ENCODE results near the gene TBCA. TPM values are rescaled to one million over a fixed set of nuclear protein-coding genes. Genes with fewer than 3 reads are reported as not detected.

The TBCA gene
- total and polyA plus RNA-seq, 9 of the 15 experiments (the other 6 are each of a cell fraction or from before 2014, with no cell fraction given): 164 to 661 (median 334) TPM

DNA sequence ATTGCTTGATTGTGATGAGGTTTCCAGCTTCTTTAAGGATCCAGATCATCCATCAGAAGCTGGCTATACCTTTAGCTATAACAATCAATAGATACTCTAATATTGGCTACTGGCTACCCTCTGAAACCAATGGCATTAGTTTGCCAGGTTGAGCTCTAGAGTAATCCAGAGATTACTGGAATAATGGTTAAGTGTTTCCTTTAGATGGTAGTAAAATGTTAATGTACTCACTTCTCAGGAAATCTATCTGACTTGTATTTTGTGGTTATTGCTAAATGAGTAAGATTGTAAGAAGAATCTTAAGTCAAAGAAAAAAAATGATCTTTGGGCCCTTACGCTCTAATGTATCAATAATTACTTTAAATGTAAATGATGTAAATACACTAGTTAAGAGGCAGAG is 80.0 kb downstream of the TBCA start:
- DNase-seq (ENCODE audit: extremely low read depth in 1 of 4, low spot score in 3 of 4): no peak
- no peak for FAIRE-seq
- intact Hi-C loops (cut with micrococcal nuclease): no loop called here
- POLR2A ChIA-PET: no interaction called here
- H3K36me3 ChIP-seq (ENCODE audit: control insufficient read depth, insufficient read depth, low read length): peaks cover 28% of the 10 kb centered on the region
- WGBS (ENCODE audit: insufficient coverage, low coverage, missing lambda C conversion rate): 100% methylated on average over 1 of the region's 1 CpG
- no TSS peak for BruUV-seq (replicated peaks)
- H3K9me3 ChIP-seq (replicated peaks; ENCODE audit: control insufficient read depth, insufficient read depth, low read depth, low read length): no peaks in the 10 kb centered on the region
- H3K4me3 ChIP-seq: no peak overlapping the region
- no peaks in the 10 kb centered on the region for H3K4me1 ChIP-seq (replicated peaks in 1 of 2; ENCODE audit: control insufficient read depth in 2 of 2, insufficient read depth in 2 of 2, low read length in 2 of 2)
- H3K79me2 ChIP-seq (ENCODE audit: control insufficient read depth, insufficient read depth, low read length): peaks cover 66% of the 10 kb centered on the region
- H3K27me3 ChIP-seq (ENCODE audit: control insufficient read depth in 2 of 2, insufficient read depth in 2 of 2, low read length in 2 of 2): no peaks in the 10 kb centered on the region
- H2AFZ ChIP-seq (ENCODE audit: low read depth, low read length): no peak overlapping the region
- no peak overlapping the region for H3K4me2 ChIP-seq (ENCODE audit: insufficient read depth, low read length)
- no peak overlapping the region for H3K9ac ChIP-seq (ENCODE audit: insufficient read depth in 1 of 2, low read depth in 2 of 2, low read length in 2 of 2)
- no peak for ATAC-seq
- CTCF ChIA-PET (ENCODE audit: low intra/inter-chr PET ratio): no interaction called here
- TF ChIP-seq, protein P1, sequence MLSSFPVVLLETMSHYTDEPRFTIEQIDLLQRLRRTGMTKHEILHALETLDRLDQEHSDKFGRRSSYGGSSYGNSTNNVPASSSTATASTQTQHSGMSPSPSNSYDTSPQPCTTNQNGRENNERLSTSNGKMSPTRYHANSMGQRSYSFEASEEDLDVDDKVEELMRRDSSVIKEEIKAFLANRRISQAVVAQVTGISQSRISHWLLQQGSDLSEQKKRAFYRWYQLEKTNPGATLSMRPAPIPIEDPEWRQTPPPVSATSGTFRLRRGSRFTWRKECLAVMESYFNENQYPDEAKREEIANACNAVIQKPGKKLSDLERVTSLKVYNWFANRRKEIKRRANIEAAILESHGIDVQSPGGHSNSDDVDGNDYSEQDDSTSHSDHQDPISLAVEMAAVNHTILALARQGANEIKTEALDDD (IDR thresholded peaks at IDR 0.05): no peak
- TF ChIP-seq RBM17 (IDR thresholded peaks at IDR 0.05; ENCODE audit: borderline replicate concordance, low read depth, low read length) (no peak), PHF21A (IDR thresholded peaks at IDR 0.05; ENCODE audit: borderline replicate concordance, low read depth) (no peak), STAT5A (IDR thresholded peaks at IDR 0.05; ENCODE audit: borderline replicate concordance, low read length) (no peak)
- in situ Hi-C loops (cut with MboI): no loop called here
- H3K9me1 ChIP-seq (ENCODE audit: control insufficient read depth, insufficient read depth, low read length): no peaks in the 10 kb centered on the region
- no peaks in the 10 kb centered on the region for H4K20me1 ChIP-seq (replicated peaks; ENCODE audit: control insufficient read depth, insufficient read depth, low read length)
- H3K27ac ChIP-seq (ENCODE audit: extremely low read depth, low read depth, low read length): no peak overlapping the region

DNA sequence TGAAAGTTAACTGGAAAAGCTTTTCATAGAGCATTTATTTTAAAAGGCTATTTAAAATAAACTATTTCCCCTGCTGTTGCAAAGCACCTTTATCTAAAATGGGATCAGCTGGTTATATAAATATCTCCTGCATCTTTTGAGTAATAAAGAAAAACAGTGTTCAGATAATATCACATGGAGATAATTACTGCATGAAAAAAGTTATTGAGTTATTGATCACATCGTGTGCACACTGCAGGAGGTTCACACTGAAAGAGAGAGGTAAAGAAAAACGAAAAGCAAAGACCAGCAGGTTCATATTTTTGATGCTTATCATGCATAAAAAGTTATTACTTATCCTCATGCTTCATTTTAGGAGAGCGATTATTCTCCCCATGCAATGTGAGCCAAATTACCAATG is 82.2 kb downstream of the TBCA start:
- DNase-seq (ENCODE audit: extremely low read depth in 1 of 4, low spot score in 3 of 4) (no peak), FAIRE-seq (no peak), ATAC-seq (no peak)
- ChIA-PET CTCF (ENCODE audit: low intra/inter-chr PET ratio) (no interaction called here), POLR2A (interaction anchor here (1.2 kb wide), 1 partner anchor 11 kb away, joined by 5 read pairs; no protein-coding TSS in a partner anchor)
- no peak overlapping the region for H3K4me3 ChIP-seq
- BruUV-seq (replicated peaks): no TSS peak
- H3K9me1 ChIP-seq (ENCODE audit: control insufficient read depth, insufficient read depth, low read length): no peaks in the 10 kb centered on the region
- WGBS (ENCODE audit: insufficient coverage, low coverage, missing lambda C conversion rate): 83% methylated on average over 3 of the region's 3 CpGs
- H3K9me3 ChIP-seq (replicated peaks; ENCODE audit: control insufficient read depth, insufficient read depth, low read depth, low read length): no peaks in the 10 kb centered on the region
- no peaks in the 10 kb centered on the region for H3K4me1 ChIP-seq (replicated peaks in 1 of 2; ENCODE audit: control insufficient read depth in 2 of 2, insufficient read depth in 2 of 2, low read length in 2 of 2)
- peaks cover 35% of the 10 kb centered on the region for H3K36me3 ChIP-seq (ENCODE audit: control insufficient read depth, insufficient read depth, low read length)
- no peak overlapping the region for H3K4me2 ChIP-seq (ENCODE audit: insufficient read depth, low read length)
- H2AFZ ChIP-seq (ENCODE audit: low read depth, low read length): no peak overlapping the region
- in situ Hi-C loops (cut with MboI) (no loop called here), intact Hi-C loops (cut with micrococcal nuclease) (no loop called here)
- peaks cover 47% of the 10 kb centered on the region for H3K79me2 ChIP-seq (ENCODE audit: control insufficient read depth, insufficient read depth, low read length)
- H4K20me1 ChIP-seq (replicated peaks; ENCODE audit: control insufficient read depth, insufficient read depth, low read length): no peaks in the 10 kb centered on the region
- no peak overlapping the region for H3K9ac ChIP-seq (ENCODE audit: insufficient read depth in 1 of 2, low read depth in 2 of 2, low read length in 2 of 2)
- H3K27ac ChIP-seq (ENCODE audit: extremely low read depth, low read depth, low read length): no peak overlapping the region
- H3K27me3 ChIP-seq (ENCODE audit: control insufficient read depth in 2 of 2, insufficient read depth in 2 of 2, low read length in 2 of 2): no peaks in the 10 kb centered on the region
- TF ChIP-seq, protein P2, sequence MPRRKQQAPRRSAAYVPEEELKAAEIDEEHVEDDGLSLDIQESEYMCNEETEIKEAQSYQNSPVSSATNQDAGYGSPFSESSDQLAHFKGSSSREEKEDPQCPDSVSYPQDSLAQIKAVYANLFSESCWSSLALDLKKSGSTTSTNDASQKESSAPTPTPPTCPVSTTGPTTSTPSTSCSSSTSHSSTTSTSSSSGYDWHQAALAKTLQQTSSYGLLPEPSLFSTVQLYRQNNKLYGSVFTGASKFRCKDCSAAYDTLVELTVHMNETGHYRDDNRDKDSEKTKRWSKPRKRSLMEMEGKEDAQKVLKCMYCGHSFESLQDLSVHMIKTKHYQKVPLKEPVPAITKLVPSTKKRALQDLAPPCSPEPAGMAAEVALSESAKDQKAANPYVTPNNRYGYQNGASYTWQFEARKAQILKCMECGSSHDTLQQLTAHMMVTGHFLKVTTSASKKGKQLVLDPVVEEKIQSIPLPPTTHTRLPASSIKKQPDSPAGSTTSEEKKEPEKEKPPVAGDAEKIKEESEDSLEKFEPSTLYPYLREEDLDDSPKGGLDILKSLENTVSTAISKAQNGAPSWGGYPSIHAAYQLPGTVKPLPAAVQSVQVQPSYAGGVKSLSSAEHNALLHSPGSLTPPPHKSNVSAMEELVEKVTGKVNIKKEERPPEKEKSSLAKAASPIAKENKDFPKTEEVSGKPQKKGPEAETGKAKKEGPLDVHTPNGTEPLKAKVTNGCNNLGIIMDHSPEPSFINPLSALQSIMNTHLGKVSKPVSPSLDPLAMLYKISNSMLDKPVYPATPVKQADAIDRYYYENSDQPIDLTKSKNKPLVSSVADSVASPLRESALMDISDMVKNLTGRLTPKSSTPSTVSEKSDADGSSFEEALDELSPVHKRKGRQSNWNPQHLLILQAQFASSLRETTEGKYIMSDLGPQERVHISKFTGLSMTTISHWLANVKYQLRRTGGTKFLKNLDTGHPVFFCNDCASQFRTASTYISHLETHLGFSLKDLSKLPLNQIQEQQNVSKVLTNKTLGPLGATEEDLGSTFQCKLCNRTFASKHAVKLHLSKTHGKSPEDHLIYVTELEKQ (CRISPR knock-in tag; IDR thresholded peaks at IDR 0.05): no peak
- TF ChIP-seq DPF2 (IDR thresholded peaks at IDR 0.05) (no peak), ZNF212 (CRISPR knock-in tag; IDR thresholded peaks at IDR 0.05) (no peak)
